ENCODE results near the gene MACROD2. TPM values are rescaled to one million over a fixed set of nuclear protein-coding genes. Genes with fewer than 3 reads are reported as not detected.
A peak's percentile ranks its signal among the peaks of the same experiment; 100 is the strongest.

The MACROD2 gene
- total and polyA plus RNA-seq, 2 of the 4 experiments (the other 2 are of a cell fraction) = not detected

DNA sequence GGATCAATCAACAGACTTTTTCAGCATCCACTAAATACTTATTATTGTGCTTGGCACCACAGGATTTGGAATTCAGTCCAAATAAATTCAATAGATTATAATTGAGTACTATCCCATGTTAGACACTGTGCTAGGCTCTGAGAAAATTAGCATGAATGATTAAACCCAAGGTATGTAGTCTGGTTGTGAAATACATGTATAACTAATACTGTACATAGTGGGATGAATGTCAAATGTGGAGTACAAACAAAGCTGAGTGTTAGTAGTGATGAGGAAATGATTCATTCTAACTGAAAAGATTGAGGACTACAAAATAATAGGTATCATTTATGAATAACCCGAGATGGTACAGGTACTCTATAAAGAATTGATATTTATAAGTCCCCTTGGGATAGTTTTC, 454.0 kb downstream of the MACROD2 start:
- H3K9ac ChIP-seq (ENCODE audit: low read depth, low read length) = no peak overlapping the region
- H4K8ac ChIP-seq (ENCODE audit: low read depth in 2 of 2, low read length in 2 of 2) = no peak overlapping the region
- CTCF ChIA-PET = no interaction called here
- DNase-seq (peak; percentile 45), ATAC-seq (ENCODE audit: low read depth) (peak; percentile 60)
- no peak overlapping the region for H2AK9ac ChIP-seq (replicated peaks; ENCODE audit: low read depth, low read length, poor library complexity)
- BruUV-seq (replicated peaks) = no TSS peak
- H2AFZ ChIP-seq (replicated peaks; ENCODE audit: low read length, poor library complexity) = no peak overlapping the region
- in situ Hi-C loops (cut with MboI; ENCODE audit: low sequenced_read_pairs) (no loop called here), intact Hi-C loops (cut with micrococcal nuclease) (no loop called here), dilution Hi-C loops (cut with HindIII; ENCODE audit: low sequenced_read_pairs, unreplicated experiment) (no loop called here)
- H3K56ac ChIP-seq (ENCODE audit: extremely low read depth, insufficient read depth, low read length) = no peak overlapping the region
- peak overlapping the region; percentile 20; the same call in 1 of the 2 replicates for H3K23ac ChIP-seq (ENCODE audit: low read depth, low read length)
- no peak overlapping the region for H3K18ac ChIP-seq (ENCODE audit: low read depth, low read length)
- no peaks in the 10 kb centered on the region for H4K20me1 ChIP-seq (ENCODE audit: insufficient read depth, low read length)
- H2BK120ac ChIP-seq (ENCODE audit: low read depth, low read length) = peak overlapping the region; percentile 19; the same call in 1 of the 2 replicates
- H3K27ac ChIP-seq (ENCODE audit: insufficient read depth, low read length) = no peak overlapping the region
- TF ChIP-seq POLR2A (IDR thresholded peaks at IDR 0.05; ENCODE audit: low read depth, low read length) (no peak), CEBPB (IDR thresholded peaks at IDR 0.05; ENCODE audit: low read depth, low read length) (peak; percentile 75; the same call in 1 of the 2 replicates)
- no peaks in the 10 kb centered on the region; the same call in 1 of the 2 replicates for H3K9me1 ChIP-seq (ENCODE audit: insufficient read depth, low read length)
- H3K79me1 ChIP-seq (ENCODE audit: low read depth in 1 of 2, low read length in 2 of 2) = no peaks in the 10 kb centered on the region
- no peak overlapping the region for H3K4ac ChIP-seq (ENCODE audit: low read depth, low read length)
- H3K36me3 ChIP-seq (ENCODE audit: control insufficient read depth, insufficient read depth, low read length) = no peaks in the 10 kb centered on the region
- POLR2A ChIA-PET (ENCODE audit: unreplicated experiment) = no interaction called here
- H2BK5ac ChIP-seq (ENCODE audit: low read depth, low read length, poor library complexity, severe bottlenecking) = no peak overlapping the region
- no CpG with 5 or more reads among the region's 1 CpG for WGBS, 2 experiments (ENCODE audit: extremely low coverage in 2 of 2, insufficient read length in 1 of 2)
- H4K91ac ChIP-seq (ENCODE audit: insufficient read depth, low read depth, low read length) = no peak overlapping the region
- no peak overlapping the region for H2AK5ac ChIP-seq (ENCODE audit: low read depth, low read length)
- no peak overlapping the region for H2BK15ac ChIP-seq (ENCODE audit: low read depth, low read length)
- H3K14ac ChIP-seq (replicated peaks; ENCODE audit: low read depth, low read length) = no peak overlapping the region
- H3K27me3 ChIP-seq (ENCODE audit: control insufficient read depth, insufficient read depth, low read length) = no peaks in the 10 kb centered on the region
- no peaks in the 10 kb centered on the region for H3K9me3 ChIP-seq (ENCODE audit: control insufficient read depth, insufficient read depth, low read length)
- H3K4me1 ChIP-seq (ENCODE audit: control insufficient read depth, insufficient read depth, low read length) = peaks cover 6% of the 10 kb centered on the region
- H4K5ac ChIP-seq (ENCODE audit: low read depth, low read length) = no peak overlapping the region
- H2BK20ac ChIP-seq (ENCODE audit: low read depth, low read length) = peak overlapping the region; percentile 77; the same call in 1 of the 2 replicates
- H3K4me2 ChIP-seq (ENCODE audit: low read depth, low read length) = no peak overlapping the region
- H3K4me3 ChIP-seq (ENCODE audit: insufficient read depth, low read depth, low read length) = no peak overlapping the region

Data from IMR-90 (cell line).